DMS79 treated with DMSO at 0.1 percent for 48 hours (cell line): Measurements from ENCODE around the gene AREL1.

Experiments used
- DNase-seq: peaks from one replicate; lab custom pipeline; 2025; lab: John Stamatoyannopoulos, UW

AREL1 gene

DNA sequence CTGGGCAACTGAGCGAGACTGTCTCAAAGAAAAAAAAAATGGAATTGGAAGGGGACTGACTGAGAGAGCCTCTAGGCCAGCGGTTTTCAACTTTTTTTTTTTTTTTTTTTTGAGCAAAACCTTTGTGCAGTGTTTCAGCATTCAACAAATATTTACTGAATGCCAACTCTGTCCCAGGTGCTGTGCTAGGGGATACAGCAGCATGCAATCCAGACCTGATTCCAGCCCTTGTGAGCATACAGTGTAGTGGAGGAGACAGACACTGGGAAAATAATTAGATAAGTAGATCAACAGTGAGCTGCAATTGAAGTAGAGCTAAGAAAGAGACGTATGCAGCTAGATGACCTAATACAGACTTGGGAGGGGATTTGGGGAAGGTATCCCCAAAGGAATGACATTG, 77.0 kb downstream of the AREL1 start:
- DNase-seq, result no peak

DNA sequence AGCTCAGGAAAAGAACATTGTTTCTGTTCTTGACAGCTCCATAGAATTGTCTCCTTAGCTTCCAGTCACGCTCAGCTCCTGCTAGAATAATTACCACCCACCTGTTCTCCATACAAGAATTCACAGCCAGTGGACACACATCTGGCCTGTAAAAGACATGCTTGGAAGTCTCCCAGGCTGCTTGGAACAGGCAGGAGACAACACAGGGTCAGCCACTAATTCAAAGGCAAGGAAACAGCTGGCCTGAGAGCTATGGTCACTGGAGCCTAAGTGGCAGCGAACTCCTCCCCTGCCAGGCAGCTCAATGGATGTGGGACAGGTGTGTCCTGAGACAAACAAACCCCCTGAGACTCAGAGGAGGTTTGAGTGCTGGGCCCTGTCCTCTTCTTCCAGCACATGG, 77.9 kb downstream of the AREL1 start:
- DNase-seq, result peak; percentile 65

DNA sequence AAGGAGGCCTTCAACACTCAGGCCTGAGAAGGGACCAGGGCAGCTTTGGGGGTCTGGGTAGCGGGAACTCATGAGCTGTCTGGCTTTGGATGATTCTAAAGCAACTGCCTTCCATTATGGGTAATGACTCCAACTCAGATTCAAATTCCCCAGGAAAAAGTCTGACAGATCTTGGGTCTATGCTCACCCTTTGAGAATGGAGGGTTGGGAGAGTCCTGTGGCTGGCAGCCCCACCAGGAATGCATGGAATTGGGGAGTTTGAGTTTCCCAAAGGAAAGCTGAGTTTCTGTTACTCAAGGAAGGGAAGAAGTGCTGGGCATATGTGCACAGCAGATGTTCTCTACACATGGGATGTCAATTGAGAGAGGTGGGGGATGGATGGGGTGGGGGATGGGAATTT, 78.4 kb downstream of the AREL1 start:
- no peak for DNase-seq

DNA sequence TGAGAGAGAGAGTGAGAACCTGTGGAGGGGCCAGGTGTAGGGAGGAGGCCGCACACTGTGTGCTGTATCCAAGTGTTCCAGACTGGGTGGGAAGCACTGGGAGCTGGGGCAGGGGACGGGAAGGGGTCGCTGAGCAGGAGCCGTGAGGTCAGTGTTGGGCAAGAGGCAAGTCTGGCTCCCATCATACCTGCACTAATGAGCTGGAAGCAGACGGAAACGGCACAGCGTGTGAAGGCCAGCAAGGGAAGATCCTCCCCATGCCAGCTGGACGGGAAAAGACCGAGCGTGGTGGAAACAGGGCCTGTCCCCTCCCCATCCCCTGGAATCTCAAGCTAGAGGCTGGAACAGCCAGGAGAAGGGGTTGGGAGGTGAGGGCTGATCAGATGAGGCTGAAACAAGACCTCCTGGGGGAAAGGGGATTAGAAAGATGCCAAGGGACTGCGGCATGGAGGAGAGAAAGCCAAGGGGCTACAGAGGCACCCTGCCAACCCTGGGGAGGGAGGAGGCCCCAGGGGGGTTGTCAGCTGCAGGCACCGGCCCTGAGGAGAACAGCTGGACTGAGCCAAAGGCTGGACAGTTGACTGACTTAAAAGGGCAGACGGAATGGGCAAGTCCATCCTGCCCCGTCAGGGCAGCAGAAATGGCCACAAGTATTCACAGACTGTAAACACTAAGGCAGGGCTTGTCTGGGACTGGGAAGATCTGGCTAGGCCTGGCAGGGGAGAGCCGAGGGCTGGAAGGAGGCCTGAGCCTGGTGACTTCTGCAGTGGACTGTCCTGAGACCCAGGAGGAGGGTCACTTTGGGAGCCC, 81.8 kb downstream of the AREL1 start:
- no peak for DNase-seq

DNA sequence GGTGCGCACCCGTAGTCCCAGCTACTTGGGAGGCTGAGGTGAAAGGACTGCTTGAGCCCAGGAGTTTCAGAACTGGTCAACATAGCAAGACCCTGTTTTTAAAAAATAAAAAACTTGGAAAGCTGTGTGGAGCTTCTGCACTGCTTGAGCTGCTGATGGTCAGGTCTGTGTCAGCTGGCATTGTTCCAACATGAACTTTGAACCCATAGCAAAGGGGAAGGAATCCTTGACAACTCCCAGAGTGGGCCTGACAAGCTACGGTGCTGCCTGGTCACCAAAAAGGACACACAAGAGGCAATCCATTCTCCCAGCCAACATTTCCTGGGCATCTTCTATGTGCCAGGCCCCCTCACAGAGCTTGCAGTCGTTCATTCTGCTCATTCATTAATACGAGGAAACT, 84.5 kb downstream of the AREL1 start:
- no peak for DNase-seq

DNA sequence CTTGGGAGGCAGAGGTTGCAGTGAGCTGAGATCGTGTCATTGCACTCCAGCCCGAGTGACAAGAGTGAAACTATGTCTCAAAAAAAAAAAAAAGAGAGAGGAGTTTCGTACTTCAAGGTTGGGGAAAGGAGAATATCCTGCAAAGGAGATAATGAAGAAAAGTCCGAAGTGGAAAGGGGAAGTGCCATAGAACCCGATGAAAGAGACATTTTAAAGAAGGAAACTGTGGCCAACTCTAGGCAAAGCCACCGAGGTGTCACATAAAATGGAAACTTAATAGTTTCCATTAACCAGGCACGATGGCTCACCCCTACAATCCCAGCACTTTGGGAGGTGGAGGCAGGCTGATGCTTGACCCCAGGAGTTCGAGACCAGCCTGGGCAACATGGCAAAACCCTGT, 85.8 kb downstream of the AREL1 start:
- no peak for DNase-seq

DNA sequence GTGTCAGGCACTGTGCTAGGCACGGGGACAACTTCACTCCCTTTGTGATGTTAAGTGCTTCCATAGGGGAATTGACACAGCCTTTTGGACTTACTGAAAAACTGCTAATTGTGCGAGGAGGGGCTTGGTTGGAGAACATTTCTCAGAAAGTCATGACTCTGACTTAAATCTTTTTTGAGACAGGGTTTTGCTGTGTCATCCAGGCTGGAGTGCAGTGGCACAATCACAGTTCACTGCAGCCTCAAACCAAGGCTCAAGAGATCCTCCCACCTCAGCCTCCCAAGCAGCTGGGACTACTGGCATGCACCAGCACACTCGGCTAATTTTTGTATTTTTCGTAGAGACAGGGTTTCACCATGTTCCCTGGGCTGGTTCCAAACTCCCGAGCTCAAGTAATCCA, 90.6 kb downstream of the AREL1 start:
- no peak for DNase-seq

DNA sequence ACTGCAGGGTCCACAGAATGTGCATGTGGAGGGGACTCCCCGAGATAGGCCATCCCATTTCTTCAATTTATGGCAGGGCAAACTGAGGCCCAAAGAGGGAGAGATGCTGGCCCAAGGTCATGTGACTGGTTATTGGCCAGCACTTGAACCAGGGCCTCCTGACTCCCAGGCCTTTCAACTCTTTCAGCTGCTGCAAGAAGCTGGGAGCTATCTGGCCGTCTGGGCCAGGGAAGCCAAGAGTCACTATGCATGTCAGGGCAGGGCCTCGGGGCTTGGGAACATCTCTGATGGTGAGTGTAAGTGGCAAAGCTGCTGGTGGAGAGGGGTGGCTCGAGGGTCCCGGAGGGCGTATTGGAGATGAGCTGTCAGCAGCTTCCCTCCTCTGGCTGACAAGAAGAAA, 91.3 kb downstream of the AREL1 start:
- DNase-seq, result no peak

DNA sequence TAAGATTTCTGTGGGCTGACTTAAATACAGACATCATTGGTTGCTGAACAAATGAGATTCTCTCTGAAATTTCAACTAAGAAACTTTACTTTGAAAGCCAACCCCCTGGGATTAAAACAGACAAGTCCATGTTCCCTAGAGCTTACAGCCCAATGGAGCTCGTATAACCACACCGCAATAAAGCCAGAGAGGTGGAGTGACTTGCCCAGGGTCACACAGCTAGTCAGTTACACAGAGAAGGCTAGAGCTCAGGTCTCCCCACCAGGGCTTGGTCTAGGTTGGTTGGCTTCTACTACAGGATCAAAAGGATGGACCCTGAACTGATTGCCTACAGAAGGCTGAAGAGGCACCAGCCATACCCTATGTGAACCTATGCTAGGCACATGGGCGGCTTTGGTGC, 92.0 kb downstream of the AREL1 start:
- DNase-seq, result no peak

DNA sequence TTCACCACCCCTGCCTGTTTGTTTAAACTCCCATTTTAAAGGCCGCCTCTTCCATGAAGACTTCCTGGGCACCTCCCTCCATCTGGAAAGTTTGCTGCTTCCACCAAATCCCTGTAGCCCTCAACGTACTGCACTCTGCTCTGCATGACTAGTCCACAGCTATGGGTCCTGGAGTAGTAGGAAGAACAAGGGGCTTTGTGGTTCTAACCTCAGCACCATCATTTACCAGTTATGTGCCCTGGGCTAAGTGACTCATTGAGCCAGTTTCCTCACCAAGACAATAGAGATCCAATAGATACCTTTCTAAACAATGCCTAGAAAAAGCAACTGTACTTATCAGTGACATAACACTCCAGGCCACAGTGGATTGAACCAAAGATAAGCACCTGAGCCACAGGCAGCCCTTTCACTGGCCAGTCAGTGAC, 92.4 kb downstream of the AREL1 start:
- no peak for DNase-seq

DNA sequence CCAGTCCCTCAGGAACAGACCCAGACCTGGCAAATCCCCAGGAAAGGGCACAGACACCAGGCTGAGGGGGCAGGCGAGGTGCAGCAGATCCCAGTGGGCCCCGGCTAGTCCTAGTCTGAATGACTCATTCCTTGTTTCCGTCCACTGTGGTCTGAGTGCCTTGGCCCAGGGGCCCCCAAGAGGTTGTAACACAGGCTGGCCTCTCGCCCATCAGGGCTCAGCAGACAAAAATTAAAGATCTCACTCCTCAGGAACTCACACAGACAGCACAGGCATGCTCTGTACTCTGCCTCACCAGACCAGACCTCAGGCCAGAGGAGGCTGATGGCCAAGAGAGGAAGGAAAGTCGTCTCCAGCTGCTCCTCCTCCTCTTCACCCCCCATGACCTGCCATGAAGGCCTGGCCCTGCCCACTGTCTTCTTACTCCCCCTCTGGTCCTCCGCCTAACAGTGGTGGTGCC, 93.2 kb downstream of the AREL1 start:
- DNase-seq, result no peak

DNA sequence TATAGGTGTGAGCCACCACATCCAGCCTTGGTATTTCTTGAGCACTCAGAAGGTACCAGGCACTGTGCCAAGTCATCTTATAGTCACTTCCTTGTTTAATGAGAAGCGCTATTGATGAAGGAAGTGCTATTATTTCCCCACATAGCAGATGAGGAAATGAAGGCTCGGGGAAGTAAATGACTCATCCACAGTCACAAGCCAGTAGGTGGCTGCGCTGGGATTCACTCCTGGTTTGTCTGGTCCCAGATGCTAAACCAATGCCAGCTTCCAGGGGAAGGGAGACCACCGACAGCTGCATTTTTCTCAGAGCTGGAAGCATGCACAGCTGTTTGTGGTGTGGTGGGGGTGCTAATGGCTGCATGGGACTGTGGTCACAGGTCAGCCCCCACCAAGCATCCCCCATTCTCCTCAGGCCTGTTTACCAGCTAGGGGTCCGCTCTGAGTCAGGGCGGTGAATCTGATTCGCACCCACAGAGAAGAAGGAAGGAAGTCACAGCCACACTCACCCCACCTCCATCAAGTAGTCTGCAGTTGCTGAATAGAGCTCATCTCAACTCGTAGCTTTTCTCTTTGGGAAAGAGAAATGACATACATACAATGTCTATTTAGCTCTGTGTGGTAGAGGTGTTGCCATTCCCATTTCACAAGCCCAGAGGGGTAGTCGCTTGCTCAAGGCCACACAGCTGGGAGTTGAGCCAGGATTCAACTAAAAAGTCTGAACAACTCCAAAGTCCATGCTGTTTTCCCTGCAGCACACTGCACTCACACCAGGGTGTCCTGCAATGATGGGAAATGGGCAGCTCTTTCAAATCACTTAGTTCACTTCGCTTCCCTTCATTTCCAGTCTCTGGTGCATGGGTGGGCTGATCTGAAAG, 94.6 kb downstream of the AREL1 start:
- no peak for DNase-seq

DNA sequence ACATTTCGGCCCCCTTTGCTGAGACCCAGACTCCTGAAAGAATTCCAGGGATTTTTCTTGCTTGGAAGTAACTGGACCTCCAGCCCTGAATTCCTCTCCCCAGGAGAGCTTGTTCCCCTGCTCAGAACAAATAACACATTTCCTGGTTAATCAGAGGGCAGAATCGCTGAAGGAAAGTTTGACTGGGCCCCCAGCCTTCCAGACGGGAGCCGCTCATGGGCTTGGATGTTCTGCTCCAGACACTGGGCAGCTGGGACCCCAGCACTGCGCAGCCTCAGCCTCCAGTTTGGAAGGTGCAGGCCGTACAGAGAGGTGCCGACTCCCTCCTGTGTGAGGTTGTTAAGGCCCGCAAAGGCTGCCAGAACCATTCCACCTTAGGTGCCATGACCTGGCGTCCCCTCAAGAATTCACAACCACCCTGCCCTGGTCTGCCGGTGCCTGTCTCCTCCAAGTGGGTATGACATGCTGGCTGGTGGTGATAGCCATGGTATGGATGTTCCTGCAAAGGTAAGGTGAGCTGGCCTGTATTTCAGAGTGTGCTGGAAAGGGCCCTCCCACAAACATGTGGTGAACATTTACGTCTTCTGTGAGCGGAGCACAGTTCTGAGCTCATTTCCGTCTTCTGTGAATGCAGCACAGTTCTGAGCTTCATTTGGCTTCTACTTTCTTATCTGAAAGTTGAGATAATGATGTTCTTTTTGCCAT, 95.7 kb downstream of the AREL1 start:
- DNase-seq, result no peak

DNA sequence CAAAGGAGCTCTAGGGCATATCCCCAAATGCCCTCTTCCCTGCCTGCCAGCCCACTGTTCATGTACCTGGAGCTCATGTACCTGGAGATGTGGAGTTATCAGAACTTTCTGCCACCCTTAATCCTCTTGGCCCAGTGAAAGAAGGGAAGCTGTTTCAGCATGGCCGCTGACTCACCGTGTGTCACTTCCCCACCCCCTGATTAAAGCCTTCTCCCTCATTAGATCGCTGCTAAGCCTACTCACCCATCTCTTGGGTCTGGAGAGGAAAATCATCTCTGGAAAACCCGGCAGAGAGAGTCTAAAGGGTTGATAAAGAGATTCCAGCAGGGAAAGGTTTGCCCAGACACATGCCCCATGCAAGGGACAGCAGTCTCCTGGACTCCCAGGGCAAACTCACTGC, 96.4 kb downstream of the AREL1 start:
- DNase-seq, result no peak

DNA sequence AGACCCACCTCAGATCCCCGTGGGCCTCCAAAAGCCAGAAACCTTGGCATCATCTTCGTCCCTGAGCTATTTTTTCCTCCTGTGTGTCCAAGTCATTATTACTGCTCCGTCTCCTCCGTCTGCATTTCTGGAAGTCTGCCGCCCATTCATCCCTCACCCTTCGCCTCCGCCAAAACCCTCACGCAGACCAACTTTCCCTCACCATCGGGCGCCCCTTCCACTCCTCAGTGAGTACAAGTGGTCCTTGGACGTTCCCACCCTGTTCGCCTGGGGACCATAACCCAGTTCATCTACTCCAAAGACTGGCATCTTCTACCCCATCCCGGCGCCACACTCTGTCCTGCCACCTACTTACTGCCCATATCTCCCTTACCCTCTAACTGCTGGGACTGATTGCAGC, 97.1 kb downstream of the AREL1 start:
- DNase-seq, result no peak

DNA sequence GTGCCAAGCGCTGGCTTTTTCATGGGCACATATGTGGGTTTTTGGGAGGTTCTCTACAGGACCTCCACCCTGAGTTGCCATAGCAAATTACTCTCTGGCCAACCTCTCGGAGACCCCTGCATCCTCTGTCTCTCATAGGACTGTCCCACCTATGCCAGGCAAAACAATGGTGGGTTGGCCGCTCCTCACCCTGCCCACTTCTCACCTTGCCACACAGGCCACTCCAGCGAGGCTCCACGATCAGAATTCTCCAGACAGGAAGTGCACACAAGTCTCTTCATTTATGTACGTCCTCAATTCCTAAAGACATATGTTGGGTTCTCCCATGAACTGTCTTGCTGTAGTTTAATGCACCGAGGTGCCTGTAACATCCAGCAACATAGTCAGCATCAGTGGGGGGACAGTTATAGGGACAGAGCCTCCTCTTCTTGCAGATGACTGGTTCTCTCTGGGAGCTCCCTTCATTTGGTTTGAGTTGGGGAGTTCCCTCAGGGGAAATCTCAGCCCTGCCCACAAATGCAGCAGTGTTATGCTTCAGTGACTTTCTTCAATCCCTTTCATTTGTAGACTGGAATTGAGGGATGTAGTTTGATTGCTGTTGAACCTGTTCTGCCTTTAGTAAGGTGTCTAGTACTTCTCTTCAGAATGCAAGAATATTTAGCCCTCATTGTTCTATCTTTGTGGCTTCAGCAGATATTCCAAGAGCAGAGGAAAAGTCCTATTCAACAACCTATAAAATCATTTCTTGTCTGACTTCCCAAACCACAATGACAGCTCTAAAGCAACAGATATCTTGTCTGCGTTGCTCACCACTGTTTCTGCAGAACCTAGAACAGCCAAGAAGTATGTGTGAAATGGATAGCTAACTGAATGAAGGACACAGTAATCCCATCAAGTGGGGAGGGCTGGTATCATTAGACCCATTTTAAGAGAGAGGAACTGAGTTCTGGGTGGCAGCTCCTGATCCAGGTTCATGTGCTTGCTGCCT, 98.1 kb downstream of the AREL1 start:
- DNase-seq, result peak; percentile 63

DNA sequence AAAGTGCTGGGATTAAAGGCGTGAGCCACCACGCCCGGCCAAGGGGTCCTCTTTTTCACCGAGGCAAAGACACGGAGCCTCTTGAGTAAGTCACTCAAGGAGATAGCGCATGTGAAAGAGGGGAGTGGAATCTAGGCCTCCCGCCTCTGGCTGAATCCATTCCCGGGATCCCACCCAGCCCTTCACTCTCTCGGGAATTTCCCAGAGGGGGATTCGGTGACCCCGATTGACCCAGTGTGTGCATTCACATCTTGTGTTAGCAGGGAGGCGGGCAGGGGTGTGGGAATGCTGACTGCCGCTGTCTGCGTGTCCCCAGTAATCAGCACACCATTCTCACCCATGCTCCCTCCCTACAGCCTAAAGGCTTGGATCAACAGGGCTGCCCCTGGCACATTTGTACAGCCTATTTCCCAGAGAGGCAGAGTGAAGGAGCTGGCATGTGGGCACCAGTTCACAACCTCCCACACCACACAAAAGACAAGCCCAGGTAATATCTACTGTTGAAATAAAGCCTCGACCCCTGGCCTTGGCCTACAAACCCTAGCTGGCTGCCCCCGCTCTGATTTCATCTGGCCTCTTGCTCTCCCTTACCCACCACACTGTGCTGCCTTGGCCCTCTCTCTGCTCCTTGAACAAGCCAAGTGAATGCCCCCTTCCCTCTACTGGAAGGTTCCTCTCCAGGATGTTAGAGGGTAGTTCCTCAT, 99.5 kb downstream of the AREL1 start:
- no peak for DNase-seq

DNA sequence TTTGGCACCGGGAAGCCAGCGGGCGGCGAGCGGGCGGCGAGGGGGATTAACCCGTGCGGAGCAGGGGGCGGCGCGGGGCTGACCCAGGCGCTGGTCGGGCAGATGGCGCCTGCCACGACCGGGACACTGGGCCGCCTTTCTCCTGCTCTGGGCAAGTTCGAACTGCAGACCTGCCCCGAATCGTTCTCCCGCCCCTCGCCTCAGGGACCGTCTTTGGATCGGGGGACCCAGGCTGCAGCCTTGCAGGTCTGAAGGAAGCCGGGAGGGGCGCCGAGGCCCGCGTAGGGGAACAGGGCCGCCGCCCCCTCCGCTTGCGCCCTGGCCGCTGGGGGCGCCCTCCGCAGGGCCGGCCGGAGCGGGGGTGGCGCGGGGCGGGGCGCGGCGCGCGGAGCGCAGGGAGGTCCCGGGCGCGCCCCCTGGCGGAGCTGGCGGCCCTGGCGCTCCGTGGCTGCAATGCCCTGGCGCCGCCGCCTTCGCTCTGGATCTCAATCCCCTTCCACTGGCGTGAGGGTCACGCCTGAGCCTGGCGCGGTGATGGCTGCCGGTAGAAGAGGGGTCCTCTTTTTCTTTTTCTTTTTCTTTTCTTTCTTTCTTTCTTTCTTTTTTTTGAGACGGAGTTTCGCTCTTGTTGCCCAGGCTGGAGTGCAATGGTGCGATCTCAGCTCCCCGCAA, 100.4 kb downstream of the AREL1 start:
- DNase-seq, result peak; percentile 78

DNA sequence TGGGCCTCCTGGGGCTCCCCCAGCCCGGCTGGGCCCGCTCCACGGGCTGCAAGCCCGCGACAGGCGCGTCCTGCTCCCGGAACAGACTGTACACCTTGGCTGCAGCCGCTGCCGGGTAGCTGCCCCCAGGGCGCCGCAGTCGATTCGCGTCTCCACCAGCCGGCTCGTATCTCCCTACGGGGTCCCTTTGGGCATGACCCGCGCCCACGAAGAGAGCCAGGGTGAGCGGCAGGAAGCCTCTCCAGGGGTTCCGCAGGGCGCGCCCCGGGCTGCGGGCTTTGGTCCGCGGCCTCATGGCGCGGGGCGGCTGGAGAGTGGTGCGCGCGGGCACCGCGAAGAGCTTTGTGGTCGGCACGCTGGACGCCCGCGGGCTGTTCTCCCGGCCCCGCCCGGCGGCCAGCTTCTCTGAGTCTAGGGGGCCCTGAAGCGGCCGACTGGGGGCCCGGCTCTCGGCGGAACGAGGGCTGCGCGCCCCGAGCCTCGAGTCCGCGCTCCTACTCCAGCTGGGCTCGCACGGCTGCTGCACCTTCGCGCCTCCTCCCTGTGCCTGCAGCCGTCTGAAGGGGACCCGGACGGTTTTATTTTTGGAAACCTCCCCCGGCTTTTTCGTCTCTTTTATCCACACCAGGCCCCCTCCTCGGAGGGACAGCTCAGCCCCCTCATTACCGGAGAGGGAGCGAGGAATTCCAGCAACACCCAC, 101.1 kb downstream of the AREL1 start, which contains the start of gene LTBP2:
Gene LTBP2 (minus strand): TSS at position 588 of the 700 bp plus-strand sequence. CDS start 293 bp downstream, at position 295.
- peak; percentile 78 for DNase-seq
